ENCODE measurements around the gene ARHGEF38. TPM values are rescaled to one million over a fixed set of nuclear protein-coding genes. Genes with fewer than 3 reads are reported as not detected.
A peak's percentile ranks its signal among the peaks of the same experiment; 100 is the strongest.

Gene ARHGEF38
- polyA plus RNA-seq (2012; ENCODE audit: low read depth, missing spikeins), result not detected

- TF ChIP-seq SPI1 (IDR thresholded peaks at IDR 0.05; ENCODE audit: low read depth, low read length), result no peak
- TF ChIP-seq POU2F2 (IDR thresholded peaks at IDR 0.05; ENCODE audit: low read depth, low read length), result no peak
- TF ChIP-seq TAF1 (IDR thresholded peaks at IDR 0.05; ENCODE audit: low read depth, low read length), result no peak
- no peak for TF ChIP-seq POLR2AphosphoS5 (IDR thresholded peaks at IDR 0.05; ENCODE audit: low read depth, low read length)
- TF ChIP-seq PAX5 (IDR thresholded peaks at IDR 0.05; ENCODE audit: insufficient read depth, low read length, severe bottlenecking), result no peak
- no peak for TF ChIP-seq POLR2A (IDR thresholded peaks at IDR 0.05; ENCODE audit: low read depth, low read length)
- FAIRE-seq (peak; percentile 47), DNase-seq (ENCODE audit: insufficient read length, low spot score) (no peak)
Observed at GRCh38 chr4:105551965-105552746, at the start of gene ARHGEF38. TSS of gene ARHGEF38 (plus strand) at chr4:105552620. CDS start at chr4:105552766, 146 bp downstream.

DNA sequence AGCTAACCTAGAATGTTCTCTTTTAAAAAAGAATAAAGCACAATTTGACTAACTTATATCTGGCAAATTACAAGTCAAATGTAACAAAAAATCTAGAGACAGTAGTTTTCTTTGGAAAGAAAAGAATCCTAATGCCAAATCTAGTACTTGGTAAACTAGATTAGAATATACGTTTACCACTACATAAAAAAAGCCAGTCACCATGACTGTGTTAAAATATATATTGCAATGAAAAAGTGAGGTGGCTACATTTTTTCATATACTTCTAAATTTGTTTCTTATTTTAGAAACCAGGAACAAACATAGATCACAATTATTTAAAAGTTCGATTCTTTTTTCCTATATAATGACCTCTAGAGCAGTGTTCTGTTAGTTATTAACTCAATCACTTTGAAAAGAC is 48.9 kb upstream of the ARHGEF38 start:
- TF ChIP-seq TAF1 (IDR thresholded peaks at IDR 0.05; ENCODE audit: low read depth, low read length) (no peak), POLR2A (IDR thresholded peaks at IDR 0.05; ENCODE audit: low read depth, low read length) (no peak), SPI1 (IDR thresholded peaks at IDR 0.05; ENCODE audit: low read depth, low read length) (no peak), POU2F2 (IDR thresholded peaks at IDR 0.05; ENCODE audit: low read depth, low read length) (no peak), PAX5 (IDR thresholded peaks at IDR 0.05; ENCODE audit: insufficient read depth, low read length, severe bottlenecking) (no peak), POLR2AphosphoS5 (IDR thresholded peaks at IDR 0.05; ENCODE audit: low read depth, low read length) (no peak)
- DNase-seq (ENCODE audit: insufficient read length, low spot score) (no peak), FAIRE-seq (no peak)

- no peak for FAIRE-seq
- no peak for TF ChIP-seq SPI1 (IDR thresholded peaks at IDR 0.05; ENCODE audit: low read depth, low read length)
- DNase-seq (ENCODE audit: insufficient read length, low spot score), result no peak
Observed at GRCh38 chr4:105504744-105505143, 47.7 kb upstream of the ARHGEF38 start.

DNA sequence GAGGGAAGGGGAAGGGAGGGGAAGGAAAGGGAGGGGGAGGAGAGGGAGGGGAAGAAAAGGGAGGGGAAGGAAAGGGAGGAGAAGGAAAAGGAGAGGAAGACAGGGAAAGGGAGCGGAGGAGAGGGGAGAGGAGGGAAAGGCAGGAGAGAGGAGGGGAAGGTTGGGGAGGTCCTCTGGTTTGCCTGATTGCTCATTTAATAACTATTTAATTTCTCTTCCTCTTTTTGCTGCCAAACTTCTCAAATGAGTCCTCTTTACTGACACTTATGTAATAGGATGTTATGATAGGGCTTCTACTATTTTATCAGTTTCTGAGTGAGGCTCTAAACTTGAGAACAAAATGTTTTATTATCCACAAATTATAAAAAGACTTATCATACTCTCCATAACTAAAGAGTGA is 43.1 kb upstream of the ARHGEF38 start:
- no peak for FAIRE-seq
- DNase-seq (ENCODE audit: insufficient read length, low spot score), result peak; percentile 4

GRCh38 chr4:105509714-105510113 is 42.7 kb upstream of the ARHGEF38 start:
- TF ChIP-seq TAF1 (IDR thresholded peaks at IDR 0.05; ENCODE audit: low read depth, low read length), result no peak
- TF ChIP-seq SPI1 (IDR thresholded peaks at IDR 0.05; ENCODE audit: low read depth, low read length), result no peak
- no peak for TF ChIP-seq POU2F2 (IDR thresholded peaks at IDR 0.05; ENCODE audit: low read depth, low read length)
- TF ChIP-seq POLR2AphosphoS5 (IDR thresholded peaks at IDR 0.05; ENCODE audit: low read depth, low read length), result no peak
- no peak for TF ChIP-seq POLR2A (IDR thresholded peaks at IDR 0.05; ENCODE audit: low read depth, low read length)
- no peak for TF ChIP-seq PAX5 (IDR thresholded peaks at IDR 0.05; ENCODE audit: insufficient read depth, low read length, severe bottlenecking)
- DNase-seq (ENCODE audit: insufficient read length, low spot score) (no peak), FAIRE-seq (no peak)

More for the DNA sequence above, 43.1 kb upstream of the ARHGEF38 start:
- TF ChIP-seq SPI1 (IDR thresholded peaks at IDR 0.05; ENCODE audit: low read depth, low read length) (peak; percentile 97), PAX5 (IDR thresholded peaks at IDR 0.05; ENCODE audit: insufficient read depth, low read length, severe bottlenecking) (no peak)

DNA sequence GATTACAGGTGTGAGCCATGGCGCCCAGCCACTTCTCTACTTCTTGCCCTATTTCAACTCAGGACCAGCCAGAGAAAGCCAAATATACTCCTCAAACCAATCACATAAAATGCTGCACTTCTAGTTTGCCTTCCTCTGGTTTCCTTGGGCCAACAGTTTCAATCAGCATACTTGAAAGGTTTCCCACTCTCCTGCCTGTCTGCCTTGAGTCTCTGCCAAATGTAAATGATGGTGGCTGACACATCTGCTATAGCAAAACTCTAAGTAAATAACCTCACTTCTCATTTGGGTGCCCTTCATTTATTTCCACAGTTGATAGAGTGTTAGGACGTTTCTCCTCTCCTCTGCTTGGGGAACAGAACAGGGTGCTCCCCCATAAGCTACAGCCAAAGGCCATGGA is 42.2 kb upstream of the ARHGEF38 start:
- DNase-seq (ENCODE audit: insufficient read length, low spot score) (no peak), FAIRE-seq (peak; percentile 13)
- no peak for TF ChIP-seq POLR2AphosphoS5 (IDR thresholded peaks at IDR 0.05; ENCODE audit: low read depth, low read length)
- TF ChIP-seq TAF1 (IDR thresholded peaks at IDR 0.05; ENCODE audit: low read depth, low read length), result no peak
- no peak for TF ChIP-seq PAX5 (IDR thresholded peaks at IDR 0.05; ENCODE audit: insufficient read depth, low read length, severe bottlenecking)
- TF ChIP-seq POLR2A (IDR thresholded peaks at IDR 0.05; ENCODE audit: low read depth, low read length), result no peak
- TF ChIP-seq POU2F2 (IDR thresholded peaks at IDR 0.05; ENCODE audit: low read depth, low read length), result no peak
- no peak for TF ChIP-seq SPI1 (IDR thresholded peaks at IDR 0.05; ENCODE audit: low read depth, low read length)

- DNase-seq (ENCODE audit: insufficient read length, low spot score) (peak; percentile 22), FAIRE-seq (peak; percentile 63)
- no peak for TF ChIP-seq POLR2A (IDR thresholded peaks at IDR 0.05; ENCODE audit: low read depth, low read length)
- TF ChIP-seq POU2F2 (IDR thresholded peaks at IDR 0.05; ENCODE audit: low read depth, low read length), result no peak
- TF ChIP-seq SPI1 (IDR thresholded peaks at IDR 0.05; ENCODE audit: low read depth, low read length), result no peak
- TF ChIP-seq PAX5 (IDR thresholded peaks at IDR 0.05; ENCODE audit: insufficient read depth, low read length, severe bottlenecking), result no peak
- no peak for TF ChIP-seq TAF1 (IDR thresholded peaks at IDR 0.05; ENCODE audit: low read depth, low read length)
- no peak for TF ChIP-seq POLR2AphosphoS5 (IDR thresholded peaks at IDR 0.05; ENCODE audit: low read depth, low read length)
Observed at GRCh38 chr4:105520819-105521790, 31.3 kb upstream of the ARHGEF38 start.

GRCh38 chr4:105526656-105527055 is 25.8 kb upstream of the ARHGEF38 start:
- FAIRE-seq (no peak), DNase-seq (ENCODE audit: insufficient read length, low spot score) (no peak)
- TF ChIP-seq POLR2A (IDR thresholded peaks at IDR 0.05; ENCODE audit: low read depth, low read length), result no peak
- no peak for TF ChIP-seq PAX5 (IDR thresholded peaks at IDR 0.05; ENCODE audit: insufficient read depth, low read length, severe bottlenecking)

DNA sequence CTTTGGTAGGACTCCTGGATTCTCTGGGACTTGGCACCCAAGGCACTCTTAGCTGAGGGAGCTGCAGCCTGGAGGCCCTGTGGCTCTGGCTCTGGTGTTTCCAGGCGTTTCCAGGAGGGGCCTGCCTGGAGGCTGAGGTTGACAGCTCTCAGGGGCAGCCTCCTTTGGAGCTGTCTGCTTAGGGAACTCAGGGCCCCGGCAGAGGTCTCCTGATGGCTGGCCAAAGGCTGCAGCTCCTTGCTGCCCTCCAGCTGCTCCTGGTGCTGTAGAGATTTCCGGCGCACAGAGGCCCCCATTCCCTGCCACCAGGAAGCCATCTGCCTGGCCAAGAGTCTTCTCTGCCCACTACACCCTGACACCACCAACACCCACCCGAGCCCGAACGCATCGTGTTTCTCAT is 25.3 kb upstream of the ARHGEF38 start:
- no peak for FAIRE-seq
- no peak for DNase-seq (ENCODE audit: insufficient read length, low spot score)
- no peak for TF ChIP-seq PAX5 (IDR thresholded peaks at IDR 0.05; ENCODE audit: insufficient read depth, low read length, severe bottlenecking)
- no peak for TF ChIP-seq POU2F2 (IDR thresholded peaks at IDR 0.05; ENCODE audit: low read depth, low read length)
- no peak for TF ChIP-seq POLR2AphosphoS5 (IDR thresholded peaks at IDR 0.05; ENCODE audit: low read depth, low read length)
- no peak for TF ChIP-seq POLR2A (IDR thresholded peaks at IDR 0.05; ENCODE audit: low read depth, low read length)

Data from GM12891 (cell line).